Activated T-helper 9 cell treated with anti-CD3 and anti-CD28 coated beads, Interleukin-2, amount 50 U/mL, for 16 hours (primary cell): ENCODE results near the gene TIMM9.
"Not testable (repeated sequence)": the region's sequence is repeated elsewhere in the genome, so short reads cannot be mapped to it uniquely, and the experiment has no call there.

ENCODE experiments used
- DNase-seq: peaks from one replicate; pipeline ENCODE4 v3.0.0-alpha.2; 2020; ENCODE audit warnings: low read depth

Gene TIMM9

GRCh38 chr14:58398495-58398894, 28.8 kb downstream of the TIMM9 start:
- DNase-seq: no peak

DNA sequence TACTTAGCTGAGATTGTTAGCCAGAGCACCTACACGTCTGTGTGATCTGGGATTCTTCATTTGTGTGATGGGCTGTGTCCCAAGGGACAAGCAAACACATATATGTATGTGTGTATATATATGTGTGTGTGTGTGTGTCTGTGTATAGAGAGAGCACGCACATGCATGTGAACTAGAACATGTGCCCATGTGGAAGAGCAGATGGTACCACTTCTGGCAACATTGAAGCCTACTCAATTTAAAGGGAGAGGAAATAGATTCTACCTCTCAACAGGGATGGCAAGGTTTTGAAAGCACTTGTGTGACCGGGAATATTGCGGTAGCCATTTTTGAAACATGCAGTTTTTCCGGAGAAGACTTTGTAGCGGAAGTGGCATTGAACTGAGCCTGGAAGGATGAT, 30.2 kb downstream of the TIMM9 start:
- DNase-seq: no peak

GRCh38 chr14:58395812-58396788, 31.2 kb downstream of the TIMM9 start, which contains the start of gene TOMM20L:
TSS of gene TOMM20L (plus strand) at chr14:58395930. CDS start at chr14:58395958, 28 bp downstream.
- DNase-seq: peak; percentile 62

GRCh38 chr14:58395562-58395811, 31.8 kb downstream of the TIMM9 start:
- no peak for DNase-seq

DNA sequence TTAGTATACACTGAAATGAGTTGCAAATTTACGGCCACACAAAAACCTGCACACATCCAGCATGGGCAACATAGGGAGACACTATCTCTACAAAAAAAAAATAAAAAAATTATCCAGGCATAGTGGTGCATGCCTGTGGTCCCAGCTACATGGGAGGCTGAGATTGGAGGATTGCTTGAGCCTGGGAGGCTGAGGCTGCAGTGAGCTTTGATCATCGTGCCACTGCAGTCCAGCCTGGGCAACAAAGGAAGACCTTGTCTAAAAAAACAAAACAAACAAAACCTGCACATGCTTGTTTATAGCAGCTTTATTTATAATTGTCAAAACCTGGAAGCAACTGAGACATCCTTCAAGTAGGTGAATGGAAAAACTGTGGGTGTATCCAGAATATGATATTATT, 36.5 kb downstream of the TIMM9 start:
- DNase-seq: no peak

- DNase-seq: no peak
Observed at GRCh38 chr14:58376791-58377190, 50.5 kb downstream of the TIMM9 start.

GRCh38 chr14:58368956-58369355, 58.4 kb downstream of the TIMM9 start:
- DNase-seq: no peak

DNA sequence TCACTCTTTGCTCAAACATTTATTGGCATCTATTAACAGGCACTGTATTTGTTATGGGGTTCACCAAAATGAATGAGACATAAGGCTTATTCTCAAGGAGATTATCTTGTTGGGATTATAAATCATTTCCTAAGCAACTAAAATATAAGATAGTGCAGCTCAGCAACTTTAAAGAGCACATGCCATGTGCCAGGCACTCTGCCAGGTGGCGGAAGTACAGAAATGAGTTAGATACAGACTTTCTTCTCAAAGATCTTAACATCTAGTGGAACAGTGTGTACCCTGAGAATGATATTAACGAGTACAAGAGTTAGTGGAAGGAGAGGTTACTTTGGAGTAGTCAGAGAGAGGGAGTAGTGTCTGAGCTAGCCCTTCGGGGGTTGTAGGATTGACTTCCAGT, 60.0 kb downstream of the TIMM9 start:
- no peak for DNase-seq

- no peak for DNase-seq
Observed at GRCh38 chr14:58364316-58364715, 63.0 kb downstream of the TIMM9 start.

DNA sequence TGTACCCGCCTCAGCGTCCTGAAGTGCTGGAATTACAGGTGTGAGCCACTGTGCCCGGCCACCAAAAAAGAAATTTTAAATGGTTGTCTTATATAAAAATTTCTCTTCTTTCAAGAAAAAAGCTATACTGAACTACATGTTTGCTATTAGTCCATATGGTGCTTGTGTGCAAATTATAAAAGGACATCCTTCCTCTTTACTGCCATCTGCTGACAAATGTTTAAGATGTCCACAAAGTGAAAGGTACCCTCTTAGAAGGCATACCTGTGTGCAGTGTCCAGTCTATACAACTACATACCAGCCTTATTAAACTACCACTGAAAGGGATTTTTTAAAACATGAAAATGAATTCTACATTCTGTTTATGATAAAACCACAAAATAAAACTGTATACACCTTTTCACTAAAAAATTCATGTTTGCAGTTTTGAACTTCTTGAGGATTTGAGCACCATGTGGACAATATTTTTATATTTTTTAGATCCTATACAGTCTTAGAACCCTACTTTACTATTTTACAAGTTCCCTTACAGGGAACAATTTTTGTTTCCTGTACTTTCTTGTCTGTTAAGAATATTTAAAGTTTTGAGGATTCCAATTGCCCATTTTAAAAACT, 64.4 kb downstream of the TIMM9 start:
- no peak for DNase-seq

- DNase-seq: not testable (repeated sequence)
Observed at GRCh38 chr14:58362272-58362671, 65.1 kb downstream of the TIMM9 start.
